ENCODE data around the gene ATP11A.

ATP11A gene

DNA sequence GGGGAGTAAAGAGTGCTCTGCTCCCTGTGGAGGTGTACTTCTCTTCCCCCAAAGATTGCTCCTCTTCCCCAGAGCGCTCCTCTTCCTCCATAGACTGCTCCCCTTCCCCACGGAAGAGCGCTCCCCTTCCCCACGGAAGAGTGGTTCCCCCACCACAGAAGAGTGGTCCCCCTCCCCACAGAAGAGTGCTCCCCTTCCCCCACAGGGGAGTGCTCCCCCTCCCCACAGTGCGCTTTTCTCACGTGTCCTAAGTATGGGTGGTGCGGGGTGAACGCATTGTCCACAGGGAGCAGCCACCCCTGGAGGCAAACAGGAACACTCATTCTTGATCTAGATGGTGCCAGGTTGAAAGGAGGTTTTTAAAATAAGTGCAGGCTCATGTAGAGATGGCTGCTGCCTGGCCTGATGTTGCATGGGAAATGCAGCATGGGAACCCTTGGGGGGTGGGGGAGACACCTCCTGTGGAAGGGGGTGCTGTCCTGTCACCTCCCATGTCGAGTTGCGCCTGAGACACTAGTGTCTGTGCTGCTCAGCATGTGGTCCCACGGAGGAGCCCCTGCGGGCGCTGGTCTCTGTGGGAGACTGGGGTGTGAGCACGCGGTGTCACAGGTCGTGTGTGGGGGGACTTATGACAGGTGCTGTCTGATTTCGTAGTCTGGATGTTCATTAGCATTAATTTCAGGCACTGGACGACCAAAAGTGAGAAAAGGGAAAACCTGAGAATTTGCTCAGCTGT, 52.2 kb downstream of the ATP11A start:
- no peak for DNase-seq (ENCODE audit: low read depth)

DNA sequence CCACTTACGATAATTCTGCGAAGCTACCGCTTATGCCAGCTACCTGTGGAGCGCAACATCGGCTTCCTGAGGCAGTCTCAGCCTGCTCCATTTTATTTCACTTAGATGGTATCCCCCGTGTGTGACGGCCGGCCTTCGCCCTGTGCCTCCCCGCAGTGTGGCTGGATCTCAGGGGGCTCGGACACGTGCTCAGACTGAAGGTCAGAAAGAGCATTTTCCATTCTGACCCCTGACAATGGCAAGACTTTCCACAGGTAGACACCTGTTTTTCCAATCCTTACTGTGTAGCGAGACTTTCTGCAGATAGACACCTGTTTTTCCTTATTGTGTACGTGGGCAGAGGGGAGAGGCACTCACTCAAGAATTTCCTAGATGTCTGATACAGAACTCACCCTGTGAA, 52.7 kb downstream of the ATP11A start:
- DNase-seq (ENCODE audit: low read depth) = no peak

DNA sequence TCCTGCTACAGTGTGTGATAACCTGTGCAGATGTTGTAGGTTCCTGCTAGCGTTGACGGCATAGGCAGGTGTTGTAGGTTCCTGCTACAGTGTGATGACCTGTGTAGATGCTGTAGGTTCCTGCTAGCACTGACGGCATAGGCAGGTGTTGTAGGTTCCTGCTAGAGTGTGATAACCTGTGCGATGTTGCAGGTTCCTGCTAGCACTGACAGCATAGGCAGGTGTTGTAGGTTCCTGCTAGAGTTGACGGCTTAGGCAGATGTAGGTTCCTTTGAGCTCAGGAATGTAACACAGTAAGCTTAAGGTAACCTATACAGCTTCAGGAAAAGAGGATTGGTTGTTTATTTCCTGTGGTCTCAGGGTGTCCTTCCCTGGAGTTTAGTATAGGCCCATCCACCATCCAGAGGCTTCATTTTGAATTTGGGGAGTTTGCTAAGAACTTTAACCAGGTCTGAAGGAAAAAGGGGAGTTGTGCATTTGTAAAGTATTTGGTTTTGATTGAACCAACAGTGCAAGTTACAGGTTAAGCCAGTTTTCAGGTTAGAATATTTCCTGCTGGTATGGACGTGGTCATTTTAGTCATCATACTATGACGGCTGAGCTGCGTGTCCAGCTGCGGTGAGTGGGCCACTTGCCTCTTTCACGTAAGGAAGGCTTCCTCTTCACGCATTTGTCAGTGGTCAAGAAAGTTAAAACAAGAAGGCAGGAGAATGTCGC, 53.8 kb downstream of the ATP11A start:
- DNase-seq (ENCODE audit: low read depth) = no peak

DNA sequence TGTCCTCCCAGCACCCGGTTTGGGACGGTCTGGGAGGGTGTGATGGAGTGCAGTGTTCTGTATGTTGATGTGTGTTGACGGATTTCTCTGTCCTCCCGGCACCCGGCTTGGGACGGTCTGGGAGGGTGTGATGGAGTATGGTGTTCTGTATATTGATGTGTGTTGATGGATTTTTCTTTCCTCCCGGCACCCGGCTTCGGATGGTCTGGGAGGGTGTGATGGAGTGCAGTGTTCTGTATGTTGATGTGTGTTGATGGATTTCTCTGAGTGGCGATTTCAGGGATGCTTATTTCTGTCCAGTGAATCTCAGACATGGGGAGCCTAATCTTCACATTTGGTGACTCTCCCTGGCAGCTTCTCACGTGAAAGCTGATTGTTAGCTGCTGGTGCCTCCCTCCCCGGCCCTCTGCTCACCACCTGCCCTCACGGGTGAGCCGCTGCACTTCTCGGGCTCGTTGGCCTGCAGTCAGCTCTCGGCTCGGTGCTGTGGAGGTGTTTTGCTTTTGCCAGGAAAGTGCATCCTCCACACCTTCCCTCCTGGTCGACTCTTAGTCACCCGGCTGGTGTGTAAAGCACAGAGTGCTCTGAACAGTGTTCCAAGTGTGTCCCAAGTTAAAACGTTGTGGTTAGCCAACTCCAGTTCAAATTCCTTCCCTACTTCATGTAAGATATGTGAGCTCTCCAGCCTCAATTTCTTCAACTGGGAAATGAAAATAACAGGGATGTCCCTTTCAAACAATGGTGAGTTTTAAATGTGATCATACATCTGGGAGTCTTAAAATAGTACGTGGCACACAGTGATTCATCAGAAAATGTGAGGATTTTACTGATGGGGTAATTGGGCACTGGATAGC, 54.6 kb downstream of the ATP11A start:
- DNase-seq (ENCODE audit: low read depth) = no peak

DNA sequence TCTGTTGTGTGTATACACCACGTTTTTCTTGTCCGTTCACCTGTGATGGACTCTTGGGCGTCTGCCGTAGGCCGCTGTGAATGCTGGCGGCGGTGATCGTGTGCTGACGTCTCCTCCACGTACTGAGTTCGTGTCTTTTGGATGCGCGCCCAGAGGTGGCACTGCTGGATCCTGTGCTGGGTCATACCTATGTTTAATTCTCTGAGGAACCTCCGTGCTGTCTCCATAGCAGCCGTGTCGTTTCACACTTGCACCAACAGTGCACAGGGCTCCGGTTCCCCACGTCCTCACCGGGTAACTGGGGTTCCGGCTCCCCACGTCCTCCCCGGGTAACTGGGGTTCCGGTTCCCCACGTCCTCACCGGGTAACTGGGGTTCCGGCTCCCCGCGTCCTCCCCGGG, 56.2 kb downstream of the ATP11A start:
- DNase-seq (ENCODE audit: low read depth) = no peak

DNA sequence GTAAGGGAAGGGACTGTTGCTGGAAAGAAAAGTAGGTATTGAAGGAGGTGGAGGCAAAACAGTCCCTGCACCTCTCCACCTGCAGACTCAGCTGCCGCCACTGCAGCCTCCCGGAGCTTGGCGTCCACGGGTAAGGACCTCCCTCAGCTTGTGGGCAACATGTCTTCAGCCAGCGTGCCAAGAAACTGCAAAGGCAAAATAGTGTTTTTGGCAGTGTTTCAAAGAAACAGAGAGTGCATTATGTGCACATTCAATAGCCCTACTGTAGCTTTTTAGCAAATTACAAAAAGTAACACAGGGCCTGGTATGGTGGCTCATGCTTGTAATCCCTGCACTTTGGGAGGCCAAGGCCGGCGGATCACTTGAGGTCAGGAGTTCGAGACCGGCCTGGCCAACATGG, 57.4 kb downstream of the ATP11A start:
- DNase-seq (ENCODE audit: low read depth) = no peak

DNA sequence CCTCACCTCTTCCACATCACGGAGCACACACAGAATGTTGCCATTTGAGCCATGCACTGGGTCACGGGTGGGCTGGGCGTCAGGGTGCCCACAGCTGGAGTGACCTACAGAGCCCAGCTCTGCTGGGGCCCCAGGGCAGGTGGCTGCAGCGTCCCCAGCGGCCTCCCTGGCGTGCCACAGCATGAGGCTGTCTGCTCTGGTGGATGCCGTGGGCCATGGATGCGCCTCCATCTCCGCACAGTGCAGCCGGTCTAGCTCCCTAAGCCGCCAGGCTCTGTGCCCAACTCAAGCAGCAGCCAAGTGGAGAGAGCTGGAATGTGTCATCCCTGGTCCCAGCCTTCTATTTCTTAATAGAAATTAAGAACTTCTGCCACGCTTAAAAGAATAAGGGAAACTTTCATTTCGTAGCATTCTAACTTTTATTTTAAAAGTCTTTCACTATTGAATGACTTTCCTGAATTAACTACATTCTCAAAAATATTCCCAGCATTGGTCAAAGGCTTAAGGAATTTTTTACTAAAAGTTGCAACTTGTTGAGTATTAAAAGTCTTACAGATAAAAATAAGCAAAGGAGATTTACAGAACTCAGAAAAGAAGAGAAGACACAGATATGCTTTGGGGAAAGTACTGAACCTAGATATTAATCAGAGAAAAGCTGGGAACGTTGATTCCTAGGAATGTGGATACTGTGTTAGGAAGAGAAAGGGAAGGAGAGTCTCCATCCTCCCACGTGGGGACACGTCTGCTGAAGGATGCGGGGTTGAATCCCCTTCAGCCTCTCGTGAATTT, 59.3 kb downstream of the ATP11A start:
- DNase-seq (ENCODE audit: low read depth) = no peak

DNA sequence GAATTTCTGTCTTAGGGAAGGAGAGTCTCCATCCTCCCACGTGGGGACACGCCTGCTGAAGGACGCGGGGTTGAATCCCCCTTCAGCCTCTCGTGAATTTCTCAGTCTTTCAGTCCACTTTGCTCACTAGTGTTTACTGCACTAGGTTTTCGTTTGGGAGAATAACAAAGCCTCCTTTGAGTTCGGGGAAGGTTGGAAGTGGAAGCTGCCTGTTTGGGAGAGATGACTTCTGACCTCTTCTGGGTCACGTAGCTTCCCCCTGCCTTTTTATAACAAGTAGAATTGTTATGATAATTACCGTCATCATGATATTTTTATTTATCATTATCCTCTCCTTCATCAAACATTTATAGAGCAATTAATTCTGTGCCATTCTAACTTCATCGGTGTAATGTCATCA, 60.7 kb downstream of the ATP11A start:
- DNase-seq (ENCODE audit: low read depth) = no peak

DNA sequence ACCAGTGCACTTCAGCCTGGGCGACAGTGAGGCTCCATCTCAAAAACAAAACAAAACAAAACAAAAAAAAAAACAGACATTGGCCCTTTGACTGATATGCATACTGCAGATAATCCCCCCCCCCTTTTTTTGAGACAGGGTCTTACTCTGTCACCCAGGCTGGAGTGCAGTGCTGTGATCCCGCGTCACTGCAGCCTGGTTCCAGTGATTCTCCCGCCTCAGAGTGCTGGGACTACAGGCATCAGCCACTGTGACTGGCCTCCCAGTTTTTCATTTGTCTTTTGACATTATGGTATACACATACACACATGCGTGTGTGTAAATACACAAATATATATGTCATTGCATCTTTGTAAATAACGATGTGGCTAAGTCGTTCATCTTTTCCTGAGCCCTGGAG, 61.8 kb downstream of the ATP11A start:
- DNase-seq (ENCODE audit: low read depth) = no peak

DNA sequence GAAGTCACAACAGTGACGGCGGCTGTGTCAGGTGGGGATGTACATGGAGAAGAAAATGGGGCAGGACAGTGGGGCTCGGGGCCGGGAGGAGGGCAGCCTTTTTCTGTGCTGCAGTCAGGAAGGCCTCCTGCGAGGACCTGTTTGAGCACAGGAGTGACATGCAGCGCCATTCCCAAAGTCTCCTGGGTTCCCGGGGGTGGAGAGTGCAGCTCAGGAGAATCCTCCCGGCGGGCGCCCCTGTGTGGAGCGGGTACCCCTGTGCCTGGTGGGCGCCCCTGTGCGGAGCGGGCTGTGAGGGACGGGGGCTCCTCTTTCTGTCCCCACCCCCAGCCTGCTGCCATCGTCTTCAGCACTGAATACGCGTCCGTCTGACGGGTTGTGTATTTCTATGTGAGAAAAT, 62.4 kb downstream of the ATP11A start:
- DNase-seq (ENCODE audit: low read depth) = no peak

DNA sequence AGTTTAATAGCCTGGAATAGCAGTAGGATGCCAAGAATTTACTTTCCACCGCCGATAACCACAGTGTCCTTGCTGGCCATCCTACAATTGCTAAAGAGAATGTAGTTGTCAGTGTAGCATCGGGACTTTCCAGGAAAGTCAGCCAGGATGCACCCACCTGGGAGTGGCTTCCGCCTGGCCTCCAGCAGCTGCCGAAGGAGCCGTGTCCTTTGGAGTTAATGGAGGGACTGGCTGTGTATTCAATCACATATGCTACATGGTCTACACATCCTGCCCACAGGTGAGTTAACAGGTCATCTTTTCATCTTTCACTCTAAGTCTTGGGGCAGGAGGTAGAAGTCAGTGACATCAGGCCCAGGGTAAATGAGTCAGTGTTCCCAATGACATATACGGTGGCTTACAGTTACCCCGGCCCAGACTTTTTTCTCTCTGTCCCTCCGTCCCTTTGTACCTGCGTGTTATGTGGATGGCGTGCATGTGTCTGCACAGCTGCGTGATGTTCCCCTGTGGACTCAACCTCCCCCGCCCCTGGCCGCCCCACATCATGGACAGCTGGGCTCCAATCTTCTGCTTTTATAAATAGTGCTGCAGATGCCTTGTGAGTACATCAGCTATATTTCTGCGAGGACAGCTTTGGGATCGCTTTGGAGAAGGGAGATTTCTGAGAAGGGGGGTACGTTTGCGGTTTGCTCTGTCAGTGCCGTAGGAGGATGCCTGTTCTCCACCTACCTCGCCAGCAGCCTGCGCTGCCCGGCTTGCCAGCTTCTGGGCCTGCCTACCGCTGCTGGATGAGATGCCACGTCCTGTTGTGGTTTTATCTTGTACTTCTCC, 63.1 kb downstream of the ATP11A start:
- DNase-seq (ENCODE audit: low read depth) = no peak

DNA sequence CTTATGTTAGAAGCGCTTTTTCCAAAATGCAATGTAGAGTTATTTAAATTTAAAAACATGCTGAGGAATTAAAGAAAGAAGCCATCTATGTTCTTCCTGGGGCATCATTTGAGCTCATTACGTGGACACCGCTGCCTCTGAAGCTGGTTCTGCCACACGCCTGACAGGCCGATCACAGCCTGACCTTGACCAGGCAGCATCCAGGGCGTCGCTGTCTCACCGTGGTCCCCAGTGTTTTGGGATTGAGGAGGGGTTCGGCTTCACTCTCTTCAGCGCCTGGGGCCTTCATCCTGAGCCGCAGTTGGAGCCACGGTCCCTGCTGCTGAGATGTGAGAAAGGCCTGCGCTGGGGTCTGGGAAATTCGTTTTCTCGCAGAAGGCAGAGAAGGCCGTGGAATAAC, 64.0 kb downstream of the ATP11A start:
- DNase-seq (ENCODE audit: low read depth) = no peak

DNA sequence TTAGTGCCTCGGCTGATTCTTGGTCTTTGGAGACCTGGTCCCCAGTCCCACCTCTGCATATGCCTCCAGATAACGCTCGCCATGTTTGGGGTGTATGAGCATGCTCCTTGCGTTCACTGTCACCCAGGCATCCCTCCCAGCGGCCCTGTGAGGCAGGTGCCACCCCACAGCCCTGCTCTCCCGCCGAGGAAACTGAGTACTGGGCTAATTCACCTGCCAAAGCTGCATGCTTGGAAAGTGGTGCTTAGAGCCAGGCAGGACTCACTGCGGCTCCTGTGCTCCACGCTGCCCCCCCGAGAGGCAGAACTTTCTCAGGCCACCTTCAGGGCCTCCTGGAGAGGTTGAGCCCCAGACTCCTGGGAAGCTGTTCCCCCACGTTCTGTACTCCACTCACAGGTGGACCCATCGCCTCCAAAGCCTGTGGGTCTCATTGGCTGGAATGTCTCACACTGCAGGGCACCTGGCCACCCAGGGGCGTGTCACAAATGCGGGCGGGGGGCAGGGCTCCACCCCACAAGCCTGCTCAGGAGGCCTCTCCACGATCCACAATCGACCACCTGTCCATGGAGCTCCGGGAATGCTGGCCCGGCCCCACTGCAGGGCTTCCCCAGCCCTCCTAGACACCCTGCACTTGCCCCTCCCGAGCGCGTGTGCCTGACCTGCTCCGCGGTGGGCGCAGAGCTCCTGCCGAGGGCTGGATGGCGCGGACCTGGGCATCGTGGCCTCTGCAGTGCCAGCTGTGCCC, 64.6 kb downstream of the ATP11A start:
- no peak for DNase-seq (ENCODE audit: low read depth)

DNA sequence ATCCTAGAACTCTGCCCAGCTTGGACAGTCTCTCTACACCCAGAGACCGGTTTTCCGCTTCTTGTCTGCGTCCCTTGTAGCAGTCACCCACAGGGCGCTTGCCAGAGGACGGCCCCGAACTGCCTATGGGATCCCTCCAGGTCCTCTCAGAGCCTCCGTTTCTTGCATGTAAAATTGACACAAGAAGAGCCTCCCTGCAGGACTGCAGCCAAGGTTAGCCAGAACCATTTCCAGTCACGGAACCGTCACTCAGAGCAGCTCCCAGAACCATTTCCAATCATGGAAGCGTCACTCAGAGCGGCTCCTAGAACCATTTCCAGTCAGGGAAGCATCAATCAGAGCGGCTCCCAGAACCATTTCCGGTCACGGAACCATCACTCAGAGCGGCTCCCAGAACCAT, 65.5 kb downstream of the ATP11A start:
- no peak for DNase-seq (ENCODE audit: low read depth)

DNA sequence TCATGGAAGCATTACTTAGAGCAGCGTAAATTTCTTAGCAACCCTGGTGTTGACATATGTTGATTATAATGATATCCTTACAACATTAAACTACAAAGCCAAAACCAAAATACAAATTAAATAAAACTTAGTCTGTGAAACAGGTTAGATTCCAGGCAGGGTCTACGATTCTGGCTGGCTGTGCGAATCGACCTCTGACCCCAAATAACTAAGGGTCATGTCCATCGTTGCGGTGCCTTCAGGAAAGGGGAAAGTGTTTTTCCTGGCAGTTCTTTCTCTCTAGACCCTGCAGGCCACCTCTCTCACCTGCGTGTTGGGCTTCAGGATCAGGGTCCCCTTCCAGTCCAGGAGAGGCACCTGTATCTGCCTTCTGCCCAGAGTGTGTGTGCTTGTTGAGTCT, 66.2 kb downstream of the ATP11A start:
- no peak for DNase-seq (ENCODE audit: low read depth)

DNA sequence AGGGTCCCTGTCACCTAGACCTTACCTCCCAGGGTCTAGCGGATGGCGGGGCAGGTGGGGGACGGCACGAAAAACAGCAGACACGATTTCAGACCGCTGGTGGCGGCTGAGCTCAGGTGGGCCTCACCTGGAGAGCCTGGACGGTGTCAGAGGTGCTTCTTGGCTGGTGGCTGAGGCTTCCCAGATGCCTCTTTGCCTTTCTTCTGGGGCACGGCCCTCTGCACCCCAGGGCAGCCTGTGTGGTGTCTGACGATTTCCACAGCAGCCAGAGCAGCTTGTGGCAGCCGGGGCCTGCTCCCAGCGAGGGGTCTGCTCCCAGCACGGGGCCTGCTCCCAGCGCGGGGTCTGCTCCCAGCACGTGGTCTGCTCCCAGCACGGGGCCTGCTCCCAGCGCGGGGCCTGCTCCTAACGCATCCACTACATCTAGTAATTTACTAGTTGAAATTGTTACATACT, 66.7 kb downstream of the ATP11A start:
- DNase-seq (ENCODE audit: low read depth) = no peak

DNA sequence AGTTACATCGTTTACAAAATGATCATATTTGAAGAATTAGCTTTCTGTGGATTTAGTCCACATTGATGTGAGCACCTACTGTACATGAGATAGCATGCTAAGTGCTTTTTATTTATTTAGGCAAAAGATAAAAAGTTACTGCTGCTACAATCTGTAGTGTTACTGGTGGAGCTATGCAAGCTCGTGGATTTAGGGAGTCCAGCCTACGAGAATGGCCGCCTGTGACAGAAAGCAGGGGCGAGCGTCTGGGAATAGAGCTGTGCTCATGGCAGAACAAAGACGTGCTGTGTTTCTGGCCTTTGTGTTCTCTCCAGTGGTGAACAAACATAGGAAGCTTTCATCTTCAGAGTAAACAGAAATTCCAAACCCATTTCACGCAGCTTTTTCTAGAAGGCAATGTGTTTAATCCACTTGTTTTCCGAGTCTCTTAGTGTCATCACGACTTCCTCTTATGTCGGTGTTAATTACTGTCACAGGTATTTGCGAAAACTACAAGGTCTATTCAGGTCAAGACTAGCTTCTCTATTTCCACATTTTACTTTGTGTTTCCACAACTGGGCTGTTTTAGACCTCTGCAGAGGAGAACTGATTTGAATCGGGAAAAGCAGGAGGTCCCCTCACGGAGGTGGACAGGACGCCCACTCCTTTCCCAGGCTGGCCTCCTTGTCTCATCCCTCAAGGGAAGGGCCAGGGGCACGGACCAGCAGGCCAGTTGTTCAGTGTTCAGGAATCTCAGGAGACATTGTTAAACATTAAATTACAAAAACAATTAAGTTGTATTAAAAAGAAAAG, 67.3 kb downstream of the ATP11A start:
- DNase-seq (ENCODE audit: low read depth) = no peak

DNA sequence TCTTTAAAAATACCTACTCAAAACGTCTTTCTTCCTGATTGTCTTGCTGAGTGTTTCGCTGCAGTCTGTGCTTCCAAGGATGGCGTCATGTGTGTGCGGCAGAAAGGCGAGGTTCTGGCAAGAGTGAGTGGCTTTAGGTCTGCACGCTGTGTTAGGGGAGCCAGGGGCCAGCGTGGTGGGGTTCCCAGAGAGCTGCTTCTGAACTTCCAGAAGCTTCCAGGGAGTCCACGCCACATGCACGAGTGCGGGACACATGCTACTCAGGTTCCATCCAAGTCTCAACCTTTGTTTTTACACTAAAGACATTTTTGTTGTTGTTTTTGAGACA, 67.9 kb downstream of the ATP11A start:
- no peak for DNase-seq (ENCODE audit: low read depth)

DNA sequence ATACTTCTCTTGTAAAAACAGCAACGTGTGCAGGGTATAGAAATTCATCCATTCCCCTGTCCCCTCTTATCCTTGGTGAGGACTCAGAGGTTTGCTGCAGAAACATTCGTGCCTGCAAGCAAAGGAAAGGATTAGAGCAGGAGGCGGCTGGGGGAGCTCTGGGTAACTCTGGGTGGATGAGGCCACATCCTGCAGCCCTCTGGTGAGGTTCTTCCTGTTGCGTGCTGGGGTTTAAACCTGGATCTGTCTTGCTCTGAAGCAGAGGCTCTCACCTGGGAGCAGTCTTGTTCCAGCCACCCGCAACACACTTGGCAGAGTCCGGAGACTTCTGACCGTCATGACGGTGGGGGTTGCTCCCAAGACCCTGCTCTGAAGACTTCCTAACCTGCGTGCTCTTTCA, 69.2 kb downstream of the ATP11A start:
- DNase-seq (ENCODE audit: low read depth) = no peak

DNA sequence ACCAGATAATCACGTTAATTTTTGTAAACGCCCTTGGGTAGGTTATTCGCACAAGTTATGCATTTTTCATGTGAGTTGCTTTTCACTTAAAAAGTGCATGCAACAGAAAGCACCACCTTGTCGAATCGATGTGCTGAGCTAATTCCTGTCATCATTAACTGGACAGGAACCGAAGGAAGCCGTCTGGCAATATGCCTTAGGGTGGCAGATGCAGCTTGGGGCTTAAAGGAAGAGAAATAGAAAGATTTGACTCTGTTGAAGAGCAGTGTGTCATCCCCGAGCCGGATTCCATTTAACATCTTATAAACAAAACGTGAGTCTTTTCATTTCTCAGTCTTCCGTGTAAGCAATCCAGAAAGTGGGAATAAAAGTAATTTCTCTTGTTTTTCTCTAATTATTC, 70.0 kb downstream of the ATP11A start:
- DNase-seq (ENCODE audit: low read depth) = no peak

Measured in activated T-cell treated with anti-CD3 and anti-CD28 coated beads for 24 hours (primary cell).